Stimulated activated CD8-positive, alpha-beta memory T cell treated with anti-CD3 and anti-CD28 coated beads, Interleukin-12 subunit alpha, Interleukin-12 subunit beta, amount 100 ng/mL, for 1 hour (primary cell): Measurements from ENCODE around the gene DNAH8.
"Not testable (repeated sequence)": the region's sequence is repeated elsewhere in the genome, so short reads cannot be mapped to it uniquely, and the experiment has no call there.

ENCODE experiments used
- DNase-seq: peaks from one replicate; pipeline ENCODE4 v3.0.0-alpha.2; 2020; ENCODE audit warnings: low read depth

The DNAH8 gene

GRCh38 chr6:38753707-38754106, 38.6 kb downstream of the DNAH8 start:
- no peak for DNase-seq

DNA sequence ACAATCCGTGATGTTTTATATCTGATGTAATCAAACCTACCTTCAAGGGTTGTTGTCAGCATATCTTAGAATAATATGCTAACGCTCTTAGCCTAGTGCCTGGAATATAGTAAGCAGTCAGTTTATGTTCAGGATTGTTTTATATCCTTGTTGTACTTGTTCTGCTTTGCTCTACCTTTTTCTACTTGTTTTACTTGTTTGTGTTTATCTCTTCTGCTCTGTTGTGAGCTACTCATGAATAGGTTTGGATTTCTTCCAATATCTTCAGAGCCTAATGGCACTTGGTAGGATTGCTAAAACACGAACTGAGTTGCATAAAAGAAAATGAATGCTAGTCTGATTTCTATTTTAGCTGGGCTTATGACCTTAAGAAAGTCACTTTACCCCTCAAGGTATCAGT, 40.1 kb downstream of the DNAH8 start:
- DNase-seq: no peak

DNA sequence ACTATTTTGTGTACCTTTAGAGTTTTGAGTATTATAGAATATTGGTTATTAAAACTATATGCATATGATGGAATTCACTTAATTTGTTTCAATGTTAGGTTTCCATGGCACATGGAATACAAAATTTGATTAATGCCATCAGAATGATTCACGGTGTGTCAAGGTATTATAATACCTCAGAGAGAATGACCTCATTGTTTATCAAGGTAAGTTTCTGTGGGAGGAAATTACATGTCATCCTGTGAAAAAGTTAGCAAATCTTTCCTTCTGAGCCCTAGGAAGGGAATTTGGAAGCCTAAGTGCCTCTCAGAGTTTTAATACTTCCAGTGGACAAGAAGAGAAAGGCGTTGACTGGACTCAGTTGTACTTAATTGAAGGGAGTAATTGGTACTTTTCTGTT, 40.8 kb downstream of the DNAH8 start:
- no peak for DNase-seq

DNA sequence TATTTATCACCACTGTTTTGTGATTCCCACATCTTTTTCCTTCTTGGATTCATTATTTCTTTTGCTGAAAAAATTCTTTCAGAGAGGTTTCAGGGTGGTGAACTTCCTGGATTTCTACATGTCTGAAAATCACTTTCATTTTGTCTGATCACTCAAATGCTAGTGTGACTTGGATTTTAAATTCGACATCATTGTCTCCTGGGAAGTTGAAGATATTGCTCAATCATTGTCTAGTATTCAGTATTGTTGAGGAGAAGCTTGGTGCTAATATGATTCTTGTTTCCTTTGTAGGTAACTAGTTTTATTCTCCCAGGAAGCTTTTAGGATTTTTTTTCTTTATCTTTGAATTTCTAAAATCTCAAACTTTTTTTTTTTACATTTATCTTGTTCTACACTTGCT, 45.0 kb downstream of the DNAH8 start:
- no peak for DNase-seq

DNA sequence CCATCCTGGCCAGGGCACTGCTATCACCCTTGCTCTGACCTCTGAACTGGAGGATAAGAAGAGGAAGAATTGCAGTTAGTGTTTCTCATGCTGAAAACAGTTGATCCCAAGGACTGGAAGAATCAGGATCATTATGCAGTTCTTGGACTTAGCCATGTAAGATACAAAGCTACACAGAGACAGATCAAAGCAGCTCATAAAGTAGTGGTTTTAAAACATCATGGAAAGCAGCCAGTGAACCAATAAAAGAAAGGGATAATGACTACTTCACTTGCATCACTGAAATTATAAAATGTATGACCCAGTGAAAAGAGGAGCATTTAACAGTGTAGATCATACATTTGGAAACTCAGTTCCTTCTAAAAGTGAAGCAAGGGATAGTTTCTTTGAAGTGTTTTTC, 47.7 kb downstream of the DNAH8 start:
- DNase-seq: no peak

GRCh38 chr6:38767560-38767959, 52.4 kb downstream of the DNAH8 start:
- no peak for DNase-seq

GRCh38 chr6:38773338-38773737, 58.2 kb downstream of the DNAH8 start:
- no peak for DNase-seq

DNA sequence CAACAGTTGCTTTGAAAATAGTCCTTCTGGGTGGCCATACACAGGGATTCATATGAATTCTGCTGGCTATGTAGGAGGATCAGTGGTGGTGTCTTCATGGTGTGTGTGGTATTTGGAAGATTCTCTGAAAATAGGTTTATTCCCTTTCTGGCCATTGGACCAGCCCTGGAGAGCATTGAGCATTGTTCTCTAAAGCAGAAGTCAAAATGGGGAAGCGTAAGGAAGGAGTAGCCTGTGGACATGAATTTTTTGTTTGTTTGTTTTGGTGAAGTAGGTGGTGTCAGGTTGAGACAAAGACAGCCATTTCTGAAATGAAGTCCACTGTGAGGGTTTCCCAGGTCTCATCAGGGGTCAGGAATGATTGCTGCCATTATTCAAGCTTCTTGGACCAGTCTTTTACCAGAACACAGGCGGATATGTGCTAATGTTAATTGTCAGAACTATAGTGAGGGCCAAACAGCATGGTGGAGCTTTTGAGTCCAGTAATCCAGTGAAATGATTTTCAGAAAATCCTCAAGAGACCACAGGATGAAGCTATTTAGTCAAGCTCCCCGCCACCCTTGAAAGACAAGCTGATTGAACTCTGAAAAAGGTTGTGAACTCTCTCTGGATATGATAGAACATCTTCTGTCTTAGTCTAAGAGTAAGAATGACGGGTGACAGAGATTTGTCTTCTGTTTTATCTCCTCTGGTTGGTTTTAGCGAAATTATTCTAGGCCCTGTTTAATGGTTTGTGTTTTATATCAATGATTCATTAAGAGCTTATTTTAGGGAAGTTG, 60.0 kb downstream of the DNAH8 start:
- DNase-seq: no peak

- no peak for DNase-seq
Observed at GRCh38 chr6:38775870-38776269, 60.8 kb downstream of the DNAH8 start.

- DNase-seq: no peak
Observed at GRCh38 chr6:38776515-38776914, 61.4 kb downstream of the DNAH8 start.

DNA sequence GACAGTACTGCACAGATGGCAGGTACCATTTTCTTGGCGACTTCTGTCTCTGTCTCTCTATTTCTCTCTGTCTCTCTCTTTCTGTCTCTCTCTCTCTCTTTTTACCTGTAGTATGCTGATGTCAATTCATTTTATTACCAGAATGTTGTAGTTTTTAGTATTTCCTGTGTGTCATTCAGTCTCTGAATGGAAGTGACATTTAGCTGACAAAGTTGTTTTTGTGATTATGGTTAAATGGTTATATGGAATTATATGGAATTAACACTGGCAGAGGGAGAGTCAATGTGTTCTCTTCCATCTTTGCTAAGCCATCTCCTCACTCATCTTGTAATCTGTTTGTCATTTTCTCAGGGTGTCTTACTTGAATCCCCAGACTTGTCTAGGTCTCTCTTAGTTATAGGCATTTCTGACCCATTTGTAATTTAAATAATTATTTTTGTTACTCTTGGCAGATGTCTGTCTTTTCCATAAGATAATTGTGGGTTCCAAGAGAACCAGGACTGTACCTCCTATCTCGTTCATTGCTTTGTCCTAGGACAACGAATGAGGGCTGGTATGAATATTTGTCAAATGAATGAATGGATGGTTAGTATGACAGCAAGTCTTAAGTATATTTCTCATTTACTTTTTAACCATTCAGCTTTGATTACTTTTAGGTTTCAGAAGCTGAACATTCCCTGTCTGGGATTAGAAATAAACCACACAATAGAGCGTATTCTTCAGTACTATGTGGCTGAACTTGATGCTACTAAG, 64.4 kb downstream of the DNAH8 start:
- no peak for DNase-seq

DNA sequence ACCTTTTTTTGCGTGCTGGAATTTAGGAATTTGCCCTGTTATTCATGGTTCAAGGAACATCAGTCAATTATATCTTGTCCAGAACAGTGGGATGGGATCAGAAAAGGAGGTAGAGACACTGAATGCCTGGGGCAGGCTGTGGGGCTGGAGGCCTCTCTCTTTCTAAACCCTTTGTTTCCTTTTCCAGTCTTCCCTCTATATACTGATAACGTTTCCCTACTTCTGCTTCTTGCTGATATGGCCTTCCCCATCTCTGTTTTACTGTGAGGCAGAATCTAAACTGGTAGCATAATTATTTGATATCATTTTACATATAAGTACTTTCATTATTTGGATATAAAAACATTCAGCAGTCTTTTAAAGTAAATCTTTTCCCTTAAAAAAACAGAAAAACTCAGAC, 67.5 kb downstream of the DNAH8 start:
- DNase-seq: no peak

DNA sequence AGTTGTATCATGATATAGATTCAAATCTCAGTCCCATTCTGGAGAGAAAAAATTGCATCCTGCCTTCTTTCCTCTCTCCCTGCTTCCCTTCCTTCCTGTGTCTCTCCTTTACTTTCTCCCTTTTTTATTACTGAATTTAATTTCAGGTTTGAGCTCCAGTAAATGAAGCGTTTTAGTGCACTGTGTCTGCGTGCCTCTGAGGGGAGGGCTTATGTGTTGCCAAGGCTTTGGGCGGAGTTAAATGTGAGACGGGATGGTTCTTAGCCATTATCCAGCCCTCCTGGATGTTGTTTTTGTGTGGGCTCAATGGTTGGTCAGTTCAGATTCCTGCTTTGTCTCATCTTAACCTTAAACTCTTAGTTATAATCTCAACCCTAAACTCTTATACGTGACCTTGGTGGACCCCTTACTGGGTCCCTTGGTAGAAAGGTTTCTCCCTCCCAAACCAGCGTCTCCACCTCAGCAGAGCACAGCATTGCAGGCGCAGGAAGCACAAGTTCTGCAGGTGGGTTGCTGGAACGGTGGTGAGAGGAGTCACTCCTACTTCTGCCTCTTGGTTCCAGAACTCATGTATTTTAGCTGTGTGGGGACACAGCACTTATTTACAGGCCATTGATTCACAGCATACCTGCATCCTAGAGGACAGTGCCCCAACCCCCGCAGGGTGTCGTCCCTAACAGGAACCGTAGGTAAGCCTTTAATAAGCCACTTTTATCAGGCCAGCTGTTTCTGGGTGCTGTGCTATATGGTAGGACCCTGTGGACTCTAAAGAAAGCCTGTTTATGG, 68.5 kb downstream of the DNAH8 start:
- no peak for DNase-seq

DNA sequence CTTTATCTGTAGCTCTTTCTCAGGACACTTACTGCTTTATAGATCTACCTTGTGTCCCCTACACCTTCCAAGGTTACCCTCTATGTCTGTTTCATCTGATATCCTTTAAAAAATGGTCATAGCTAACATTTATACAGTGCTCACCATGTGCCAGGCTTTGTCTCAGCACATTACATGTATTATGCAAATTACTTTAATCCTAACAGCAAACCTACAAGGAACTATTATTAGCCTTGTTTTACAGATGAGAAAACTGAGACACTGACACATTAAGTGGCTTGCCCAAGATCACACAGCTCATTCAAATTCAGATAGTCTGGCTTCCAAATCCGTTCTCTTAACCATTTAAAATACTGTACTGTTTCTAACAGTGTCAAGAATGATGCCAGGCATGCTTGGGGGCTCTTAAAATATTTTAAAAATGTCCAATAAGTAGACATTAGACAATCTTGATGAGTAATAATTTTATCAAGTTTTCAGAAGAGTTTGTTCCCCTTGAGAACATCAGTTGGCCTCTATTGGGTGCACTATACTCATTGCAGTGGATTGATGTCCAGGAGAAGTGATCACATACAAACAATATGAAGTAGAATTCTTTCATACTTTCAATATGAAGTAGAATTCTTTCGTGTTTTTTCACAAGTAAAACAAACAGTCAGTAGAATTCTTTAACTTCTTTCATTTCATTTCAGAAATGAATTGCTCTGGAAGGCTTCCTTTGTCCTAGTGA, 69.6 kb downstream of the DNAH8 start:
- no peak for DNase-seq

DNA sequence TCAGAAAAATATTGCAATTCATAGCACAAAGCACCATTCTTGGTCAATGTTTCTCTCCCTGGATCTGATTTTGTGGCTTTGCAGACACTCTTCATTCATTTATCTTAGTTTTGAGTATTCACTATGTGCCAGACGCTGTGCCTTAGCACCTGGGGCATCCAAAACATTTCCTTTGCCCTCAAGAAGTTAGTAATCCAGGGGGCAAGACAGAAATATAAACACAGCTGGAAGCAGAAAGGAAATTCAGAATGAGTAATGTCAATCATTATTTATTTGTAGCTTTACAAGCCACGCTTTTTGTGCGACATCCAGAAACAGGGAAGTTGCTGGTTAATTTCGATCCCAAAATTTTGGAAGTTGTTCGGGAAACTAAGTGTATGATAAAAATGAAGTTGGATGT, 71.4 kb downstream of the DNAH8 start:
- DNase-seq: no peak

GRCh38 chr6:38789256-38789655, 74.1 kb downstream of the DNAH8 start:
- no peak for DNase-seq

- no peak for DNase-seq
Observed at GRCh38 chr6:38792356-38792755, 77.2 kb downstream of the DNAH8 start.

DNA sequence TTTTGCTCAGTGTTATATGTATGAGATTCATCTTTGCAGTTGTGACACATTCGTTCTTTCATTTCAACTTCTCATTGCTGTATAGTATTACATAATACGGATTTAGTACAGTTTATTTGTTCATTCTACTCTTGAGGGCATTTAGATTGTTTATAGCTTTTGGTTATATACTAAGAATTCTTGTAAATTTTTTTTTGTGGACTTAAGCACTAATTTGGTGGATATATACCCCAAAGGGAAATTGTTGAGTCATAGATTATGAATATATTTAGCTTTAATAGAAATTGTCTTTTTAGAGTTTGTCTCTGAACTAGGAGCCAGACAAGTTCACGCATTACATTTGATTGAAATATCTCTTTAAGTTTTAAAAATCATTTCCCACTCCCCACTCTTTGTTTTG, 79.6 kb downstream of the DNAH8 start:
- DNase-seq: no peak

GRCh38 chr6:38796006-38796405, 80.9 kb downstream of the DNAH8 start:
- no peak for DNase-seq

- not testable (repeated sequence) for DNase-seq
Observed at GRCh38 chr6:38796437-38796836, 81.3 kb downstream of the DNAH8 start.

- no peak for DNase-seq
Observed at GRCh38 chr6:38796850-38797249, 81.7 kb downstream of the DNAH8 start.

DNA sequence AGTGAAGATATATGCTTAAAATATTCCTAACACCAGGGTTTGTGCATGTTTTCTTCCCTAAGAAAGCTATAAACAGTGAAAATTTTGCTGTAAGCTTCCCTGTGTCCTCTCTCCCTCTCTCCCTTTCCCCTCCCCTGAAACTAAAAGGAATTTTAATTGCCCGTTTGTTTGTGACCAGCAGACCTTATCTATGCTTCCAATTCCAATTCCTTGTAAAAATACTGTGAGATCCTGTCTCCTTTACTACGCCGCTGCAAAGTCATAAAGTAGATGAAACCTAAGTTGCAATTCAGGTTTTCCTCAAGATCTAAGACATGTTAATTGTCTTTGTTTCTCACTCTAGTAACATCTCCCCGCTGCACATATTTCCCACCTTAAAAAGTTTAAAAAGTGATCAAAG, 82.3 kb downstream of the DNAH8 start:
- DNase-seq: no peak
